GM12892 (cell line): Measurements from ENCODE around the gene KAT2A.

Source experiments
- POLR2A ChIP-seq: IDR thresholded peaks from 2 replicates; pipeline ENCODE4 v1.6.1; 2011; ENCODE audit warnings: low read depth, low read length, control low read depth
- POLR2AphosphoS5 ChIP-seq: IDR thresholded peaks from 2 replicates; pipeline ENCODE4 v1.6.1; 2011; ENCODE audit warnings: low read depth, low read length, control low read depth
- TAF1 ChIP-seq: IDR thresholded peaks from 2 replicates; pipeline ENCODE4 v1.6.1; 2011; ENCODE audit warnings: low read depth, mild to moderate bottlenecking, control low read depth, low read length, borderline replicate concordance

DNA sequence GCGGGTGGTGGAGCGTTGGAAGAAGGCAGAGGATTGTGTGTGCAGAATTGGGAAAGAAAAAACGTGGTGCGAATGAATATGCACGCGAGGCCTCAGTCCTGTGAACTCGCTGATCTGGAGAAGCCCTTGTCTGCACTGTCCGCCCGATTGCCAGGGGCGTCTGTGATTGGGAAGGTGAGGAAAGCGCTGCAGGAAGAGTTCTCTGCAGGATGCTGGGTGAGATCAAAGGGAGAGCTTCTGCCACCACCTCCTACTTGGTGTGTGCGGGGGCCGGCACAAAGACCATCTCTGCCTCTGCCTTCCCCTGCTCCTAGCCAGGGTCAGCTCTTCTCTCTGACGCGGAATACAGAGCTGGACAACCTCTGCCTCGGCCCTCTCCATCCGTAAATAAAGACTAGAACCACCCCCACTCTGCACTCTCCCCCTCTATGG lies 34.5 kb upstream of the KAT2A start:
- TF ChIP-seq POLR2A = no peak
- TF ChIP-seq POLR2AphosphoS5 = no peak
- no peak for TF ChIP-seq TAF1
